T follicular helper cell (primary cell): Measurements from ENCODE around the gene EFR3B.

Experiments used
- DNase-seq: peaks from one replicate; pipeline ENCODE4 v3.0.0-alpha.2; 2020; ENCODE audit warnings: low read depth

EFR3B gene

GRCh38 chr2:25035537-25036220 is 6.2 kb upstream of the EFR3B start:
- no peak for DNase-seq

- no peak for DNase-seq
Measured at GRCh38 chr2:25036221-25036559, 5.7 kb upstream of the EFR3B start.

GRCh38 chr2:25039126-25039525 is 2.8 kb upstream of the EFR3B start:
- no peak for DNase-seq

- DNase-seq = peak; percentile 24
Measured at GRCh38 chr2:25041307-25041927, 459 bp upstream of the EFR3B start.

- no peak for DNase-seq
Measured at GRCh38 chr2:25042321-25043240, 705 bp downstream of the EFR3B start.

GRCh38 chr2:25043241-25043867 is 1.5 kb downstream of the EFR3B start:
- peak; percentile 12 for DNase-seq

GRCh38 chr2:25044011-25044410 is 2.1 kb downstream of the EFR3B start:
- no peak for DNase-seq

- DNase-seq = no peak
Measured at GRCh38 chr2:25044990-25045389, 3.1 kb downstream of the EFR3B start.

- no peak for DNase-seq
Measured at GRCh38 chr2:25049422-25049821, 7.5 kb downstream of the EFR3B start.

GRCh38 chr2:25050128-25050527 is 8.3 kb downstream of the EFR3B start:
- no peak for DNase-seq

- DNase-seq = no peak
Measured at GRCh38 chr2:25053041-25053440, 11.2 kb downstream of the EFR3B start.

GRCh38 chr2:25054720-25055119 is 12.8 kb downstream of the EFR3B start:
- no peak for DNase-seq

GRCh38 chr2:25055376-25055920 is 13.6 kb downstream of the EFR3B start:
- no peak for DNase-seq

GRCh38 chr2:25056098-25056821 is 14.4 kb downstream of the EFR3B start:
- DNase-seq = no peak

GRCh38 chr2:25062511-25062917 is 20.6 kb downstream of the EFR3B start:
- no peak for DNase-seq

- no peak for DNase-seq
Measured at GRCh38 chr2:25063876-25064660, 22.2 kb downstream of the EFR3B start.

- DNase-seq = no peak
Measured at GRCh38 chr2:25065768-25066167, 23.9 kb downstream of the EFR3B start.

- DNase-seq = no peak
Measured at GRCh38 chr2:25066455-25066854, 24.6 kb downstream of the EFR3B start.

- no peak for DNase-seq
Measured at GRCh38 chr2:25068217-25068616, 26.3 kb downstream of the EFR3B start.

GRCh38 chr2:25071966-25072365 is 30.1 kb downstream of the EFR3B start:
- no peak for DNase-seq

- no peak for DNase-seq
Measured at GRCh38 chr2:25072606-25073005, 30.7 kb downstream of the EFR3B start.
